NCI-H1436 treated with DMSO at 0.1 percent for 48 hours (cell line): Measurements from ENCODE around the gene MAP3K21.

ENCODE experiments used
- DNase-seq: peaks from one replicate; lab custom pipeline; 2025; lab: John Stamatoyannopoulos, UW

MAP3K21 gene

GRCh38 chr1:233389169-233389568 lies 61.6 kb downstream of the MAP3K21 start:
- no peak for DNase-seq

- DNase-seq, result no peak
Observed at GRCh38 chr1:233389893-233390292, 62.4 kb downstream of the MAP3K21 start.

- DNase-seq, result no peak
Observed at GRCh38 chr1:233390842-233391737, 63.6 kb downstream of the MAP3K21 start.

- DNase-seq, result no peak
Observed at GRCh38 chr1:233393084-233393840, 65.7 kb downstream of the MAP3K21 start.

GRCh38 chr1:233393926-233394680 lies 66.6 kb downstream of the MAP3K21 start:
- no peak for DNase-seq

GRCh38 chr1:233394860-233395717 lies 67.6 kb downstream of the MAP3K21 start:
- DNase-seq, result peak; percentile 59

GRCh38 chr1:233395863-233396646 lies 68.5 kb downstream of the MAP3K21 start:
- DNase-seq, result no peak

- DNase-seq, result no peak
Observed at GRCh38 chr1:233406339-233406960, 78.9 kb downstream of the MAP3K21 start.

GRCh38 chr1:233406994-233407631 lies 79.6 kb downstream of the MAP3K21 start:
- no peak for DNase-seq

- DNase-seq, result no peak
Observed at GRCh38 chr1:233409540-233409939, 82.0 kb downstream of the MAP3K21 start.

- DNase-seq, result no peak
Observed at GRCh38 chr1:233410906-233411305, 83.4 kb downstream of the MAP3K21 start.

- DNase-seq, result no peak
Observed at GRCh38 chr1:233412812-233413211, 85.3 kb downstream of the MAP3K21 start.

- no peak for DNase-seq
Observed at GRCh38 chr1:233421293-233421692, 93.8 kb downstream of the MAP3K21 start.

GRCh38 chr1:233424779-233425178 lies 97.3 kb downstream of the MAP3K21 start:
- no peak for DNase-seq

- DNase-seq, result no peak
Observed at GRCh38 chr1:233427907-233428306, 100.4 kb downstream of the MAP3K21 start.

GRCh38 chr1:233431753-233432403 lies 104.4 kb downstream of the MAP3K21 start:
- no peak for DNase-seq

- DNase-seq, result no peak
Observed at GRCh38 chr1:233432916-233433315, 105.4 kb downstream of the MAP3K21 start.

- no peak for DNase-seq
Observed at GRCh38 chr1:233433436-233434210, 106.1 kb downstream of the MAP3K21 start.
